Epithelial cell of esophagus (primary cell): ENCODE data around the gene KCND3.
A peak's percentile ranks its signal among the peaks of the same experiment; 100 is the strongest.

Experiments used
- DNase-seq: peaks from one replicate; pipeline ENCODE4 v3.0.0; 2010; ENCODE audit warnings: low read depth
- H3K4me3 ChIP-seq: 2 replicates; pipeline ENCODE4 v1.5.1; 2011; ENCODE audit warnings: mild to moderate bottlenecking, low read length, control low read depth
- TF ChIP-seq, protein P1 (sequence below): IDR thresholded peaks from 2 replicates; pipeline ENCODE4 v1.5.1; 2011; ENCODE audit warnings: low read depth, mild to moderate bottlenecking, low read length, control low read depth, inconsistent platforms; ENCODE audit not compliant: insufficient read depth; ENCODE audit errors: missing control alignments

KCND3 gene

DNA sequence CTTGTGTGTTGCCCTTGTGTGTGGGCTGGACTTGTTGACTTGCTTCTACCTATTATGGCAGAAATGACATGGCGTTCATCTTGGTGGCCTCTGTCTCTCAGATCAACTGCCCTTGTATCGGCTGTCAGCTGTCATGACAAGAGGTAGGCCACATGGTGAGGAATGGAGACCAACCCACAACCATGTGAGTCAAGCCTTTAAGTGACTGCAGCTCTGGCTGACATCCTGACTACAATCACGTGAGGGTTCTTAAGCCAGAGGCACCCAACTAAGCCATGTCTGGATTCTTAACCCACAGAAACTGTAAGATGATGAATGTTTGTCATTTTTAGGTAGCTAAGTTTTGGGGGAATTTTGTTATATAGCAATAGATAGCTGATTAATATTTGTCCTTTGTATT lies 82.1 kb downstream of the KCND3 start:
- no peak overlapping the region for H3K4me3 ChIP-seq
- TF ChIP-seq, protein P1, sequence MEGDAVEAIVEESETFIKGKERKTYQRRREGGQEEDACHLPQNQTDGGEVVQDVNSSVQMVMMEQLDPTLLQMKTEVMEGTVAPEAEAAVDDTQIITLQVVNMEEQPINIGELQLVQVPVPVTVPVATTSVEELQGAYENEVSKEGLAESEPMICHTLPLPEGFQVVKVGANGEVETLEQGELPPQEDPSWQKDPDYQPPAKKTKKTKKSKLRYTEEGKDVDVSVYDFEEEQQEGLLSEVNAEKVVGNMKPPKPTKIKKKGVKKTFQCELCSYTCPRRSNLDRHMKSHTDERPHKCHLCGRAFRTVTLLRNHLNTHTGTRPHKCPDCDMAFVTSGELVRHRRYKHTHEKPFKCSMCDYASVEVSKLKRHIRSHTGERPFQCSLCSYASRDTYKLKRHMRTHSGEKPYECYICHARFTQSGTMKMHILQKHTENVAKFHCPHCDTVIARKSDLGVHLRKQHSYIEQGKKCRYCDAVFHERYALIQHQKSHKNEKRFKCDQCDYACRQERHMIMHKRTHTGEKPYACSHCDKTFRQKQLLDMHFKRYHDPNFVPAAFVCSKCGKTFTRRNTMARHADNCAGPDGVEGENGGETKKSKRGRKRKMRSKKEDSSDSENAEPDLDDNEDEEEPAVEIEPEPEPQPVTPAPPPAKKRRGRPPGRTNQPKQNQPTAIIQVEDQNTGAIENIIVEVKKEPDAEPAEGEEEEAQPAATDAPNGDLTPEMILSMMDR, result no peak
- DNase-seq, result peak; percentile 10

DNA sequence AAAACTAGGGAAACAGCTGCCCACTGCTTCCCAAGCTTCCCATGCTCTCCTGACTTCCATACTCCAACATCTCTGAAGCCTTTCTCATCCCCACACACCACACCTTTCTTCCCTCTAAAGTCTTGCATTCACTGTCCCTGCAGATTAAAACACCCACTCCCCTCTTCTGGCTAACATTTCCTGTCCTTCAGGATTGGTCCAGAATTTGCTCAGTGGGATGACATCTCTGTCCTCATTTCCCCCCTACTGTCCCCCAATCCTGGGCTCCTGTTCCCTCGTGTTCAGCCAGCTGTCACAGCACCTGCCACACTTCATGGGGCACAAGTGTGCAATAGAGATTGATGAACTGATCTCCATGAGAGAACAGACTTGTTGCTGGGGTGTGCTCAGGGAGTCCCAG lies 82.7 kb downstream of the KCND3 start:
- no peak overlapping the region for H3K4me3 ChIP-seq
- no peak for DNase-seq
- TF ChIP-seq, protein P1, result no peak

DNA sequence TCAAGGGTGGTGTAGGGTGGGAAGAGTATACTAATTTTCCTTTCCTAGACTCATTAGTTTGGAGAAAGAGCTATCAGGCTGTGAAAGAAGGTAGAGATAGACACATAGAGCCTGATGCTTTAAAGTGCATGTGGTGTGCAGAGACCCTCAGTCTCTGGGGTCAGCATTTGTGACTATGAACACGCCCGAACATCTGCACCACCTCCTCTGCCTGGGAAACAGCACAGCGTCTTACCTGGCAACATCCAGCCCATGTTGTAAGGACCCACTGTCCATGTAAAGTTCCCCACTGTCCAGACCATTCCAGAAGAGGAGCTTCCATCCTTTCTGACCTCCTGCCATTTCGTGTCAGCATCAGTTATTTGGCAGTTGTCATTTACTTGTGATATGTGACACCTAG lies 83.4 kb downstream of the KCND3 start:
- DNase-seq, result no peak
- TF ChIP-seq, protein P1, result no peak
- no peak overlapping the region for H3K4me3 ChIP-seq

DNA sequence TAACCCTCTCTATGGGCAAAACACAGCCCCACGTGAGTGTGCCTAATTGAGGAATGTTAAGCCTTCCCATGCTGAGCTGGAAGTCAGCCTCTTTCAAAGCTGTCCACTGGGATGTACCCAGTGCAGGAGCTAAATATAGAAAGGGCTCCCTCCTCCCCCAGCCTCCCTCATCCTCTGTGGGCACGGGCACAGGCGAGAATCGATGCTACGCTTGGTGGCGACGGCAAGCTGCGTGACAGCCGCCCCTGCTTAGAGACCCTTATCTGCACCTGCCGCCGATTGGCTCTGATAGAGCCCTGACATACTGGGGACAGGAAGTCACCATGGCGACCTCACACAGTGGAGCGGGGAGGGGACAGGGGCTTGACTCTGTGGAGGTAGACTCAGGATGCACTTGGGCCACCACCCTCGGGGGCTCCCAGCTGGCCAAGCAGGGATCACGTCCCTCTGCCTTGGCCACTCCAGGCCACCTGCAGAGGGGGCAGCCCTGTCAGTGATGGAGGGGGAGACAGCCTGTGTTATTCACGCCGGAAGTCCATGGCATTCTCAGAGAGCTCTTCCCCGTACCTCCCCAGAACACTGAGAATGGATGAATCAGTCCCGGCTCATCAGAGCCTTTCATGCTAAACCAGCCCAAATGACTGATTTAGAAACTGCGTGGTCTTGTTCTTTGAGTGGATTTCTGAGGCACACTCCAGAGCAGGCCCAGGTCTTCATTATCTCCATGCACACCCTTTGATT lies 84.8 kb downstream of the KCND3 start:
- peak; percentile 47 for DNase-seq
- TF ChIP-seq, protein P1, result no peak
- no peak overlapping the region for H3K4me3 ChIP-seq

DNA sequence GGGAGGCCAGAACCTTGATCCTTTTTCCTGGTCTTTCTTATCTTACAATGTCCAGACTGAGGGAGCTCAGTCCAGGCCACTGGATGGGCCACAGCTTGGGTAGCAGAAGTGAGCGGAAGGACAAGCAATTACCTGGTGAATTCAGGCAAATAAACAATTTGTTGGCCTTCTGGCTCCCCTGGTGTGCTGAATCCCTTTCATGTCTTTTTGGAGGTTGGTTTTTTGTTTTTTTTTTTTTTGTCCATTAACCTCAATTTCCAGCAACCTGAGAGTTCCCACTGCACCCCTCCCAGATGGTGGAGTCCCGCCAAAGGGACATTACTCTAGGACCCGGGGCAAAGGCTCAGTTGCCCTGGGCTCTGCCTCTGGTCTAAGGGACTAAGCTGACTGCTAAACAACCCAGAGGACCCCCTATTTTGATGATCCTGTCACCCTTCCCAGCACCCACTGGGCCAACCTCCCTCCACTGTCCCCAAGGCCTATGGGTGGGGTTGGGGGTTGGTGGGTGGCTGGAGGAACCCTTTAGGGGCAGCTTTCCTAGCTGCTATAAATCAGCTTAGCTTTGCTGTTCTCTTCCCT lies 85.5 kb downstream of the KCND3 start:
- TF ChIP-seq, protein P1, result no peak
- no peak overlapping the region for H3K4me3 ChIP-seq
- DNase-seq, result no peak

DNA sequence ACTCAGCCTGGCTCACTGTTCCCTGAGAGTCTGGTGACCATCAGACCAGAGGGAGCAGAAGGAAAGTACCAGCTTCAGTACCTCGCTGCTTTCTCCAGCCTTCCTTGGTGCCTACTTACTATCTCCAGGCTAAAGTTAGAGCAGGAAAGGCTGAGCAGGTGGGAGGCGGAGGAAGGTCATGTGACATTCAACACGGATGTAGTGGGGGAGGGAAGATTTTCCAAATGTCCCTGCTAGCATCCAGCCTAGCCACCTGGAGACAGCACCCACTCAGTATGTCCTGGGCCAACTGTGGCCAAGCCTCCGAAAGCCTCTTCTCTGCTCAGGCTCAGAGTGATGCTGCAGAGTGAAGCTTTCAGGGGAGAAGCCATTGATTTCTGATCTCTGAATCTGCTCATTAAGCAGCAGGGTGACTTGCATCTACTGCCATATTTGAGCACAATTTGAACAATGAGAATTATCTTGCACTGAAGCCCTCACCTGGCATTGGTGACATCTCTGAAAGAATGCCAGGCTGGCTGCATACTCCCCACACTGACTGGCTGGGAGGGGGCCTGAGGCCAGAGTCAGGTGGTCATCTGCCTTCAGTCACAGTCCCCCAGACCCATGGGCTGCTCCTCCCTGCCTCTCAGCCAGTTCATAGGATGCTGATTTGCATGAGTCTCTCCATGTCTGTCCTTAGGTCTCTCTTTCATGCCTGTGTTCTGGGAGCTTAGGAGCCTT lies 86.2 kb downstream of the KCND3 start:
- DNase-seq, result no peak
- no peak overlapping the region for H3K4me3 ChIP-seq
- TF ChIP-seq, protein P1, result no peak
